GM19372 (cell line): ENCODE data around the gene SWAP70.

Experiments
- ATAC-seq: cut with Tn5 transposase; IDR thresholded peaks from one replicate; pipeline ENCODE4 v1.9.1; 2021; ENCODE audit warnings: mild to moderate bottlenecking, low read depth, moderate library complexity; ENCODE audit not compliant: unreplicated experiment

The SWAP70 gene

DNA sequence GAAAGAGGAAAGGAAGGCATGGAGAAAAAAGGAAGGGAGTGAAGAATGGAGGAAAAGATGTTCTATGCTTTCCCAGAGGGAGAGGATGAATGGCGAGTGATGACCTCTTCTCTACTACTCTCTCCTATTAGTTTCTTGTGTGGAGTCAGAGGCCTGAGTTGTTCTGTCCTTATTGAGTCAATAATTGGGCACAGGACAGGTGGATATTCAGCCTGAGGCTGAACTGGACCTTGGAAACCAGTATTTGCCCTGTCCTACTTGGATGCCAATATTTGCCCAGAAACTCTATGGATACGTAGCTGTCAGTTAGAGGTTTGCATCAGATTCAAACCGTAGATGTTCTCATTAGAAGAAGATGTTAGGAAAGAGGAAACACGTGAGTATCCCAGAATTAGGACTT lies 17.6 kb upstream of the SWAP70 start:
- no peak for ATAC-seq

DNA sequence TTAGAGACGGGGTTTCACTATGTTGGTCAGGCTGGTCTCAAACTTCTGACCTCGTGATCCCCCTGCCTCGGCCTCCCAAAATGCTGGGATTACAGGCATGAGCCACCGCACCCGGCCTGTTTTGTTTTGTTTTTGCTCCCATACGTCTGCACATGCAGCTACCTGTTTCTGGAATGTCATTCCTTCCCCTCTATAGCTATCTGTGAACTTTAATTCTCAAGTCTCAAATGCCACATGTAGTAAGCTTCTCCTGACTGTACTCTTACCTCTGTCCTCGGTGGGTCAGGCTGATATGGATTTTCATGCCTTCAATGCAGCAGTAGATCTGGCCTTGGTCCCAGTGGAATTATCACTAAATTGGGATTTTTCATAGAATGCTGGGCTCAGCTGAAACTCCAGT lies 12.4 kb upstream of the SWAP70 start:
- ATAC-seq: no peak

DNA sequence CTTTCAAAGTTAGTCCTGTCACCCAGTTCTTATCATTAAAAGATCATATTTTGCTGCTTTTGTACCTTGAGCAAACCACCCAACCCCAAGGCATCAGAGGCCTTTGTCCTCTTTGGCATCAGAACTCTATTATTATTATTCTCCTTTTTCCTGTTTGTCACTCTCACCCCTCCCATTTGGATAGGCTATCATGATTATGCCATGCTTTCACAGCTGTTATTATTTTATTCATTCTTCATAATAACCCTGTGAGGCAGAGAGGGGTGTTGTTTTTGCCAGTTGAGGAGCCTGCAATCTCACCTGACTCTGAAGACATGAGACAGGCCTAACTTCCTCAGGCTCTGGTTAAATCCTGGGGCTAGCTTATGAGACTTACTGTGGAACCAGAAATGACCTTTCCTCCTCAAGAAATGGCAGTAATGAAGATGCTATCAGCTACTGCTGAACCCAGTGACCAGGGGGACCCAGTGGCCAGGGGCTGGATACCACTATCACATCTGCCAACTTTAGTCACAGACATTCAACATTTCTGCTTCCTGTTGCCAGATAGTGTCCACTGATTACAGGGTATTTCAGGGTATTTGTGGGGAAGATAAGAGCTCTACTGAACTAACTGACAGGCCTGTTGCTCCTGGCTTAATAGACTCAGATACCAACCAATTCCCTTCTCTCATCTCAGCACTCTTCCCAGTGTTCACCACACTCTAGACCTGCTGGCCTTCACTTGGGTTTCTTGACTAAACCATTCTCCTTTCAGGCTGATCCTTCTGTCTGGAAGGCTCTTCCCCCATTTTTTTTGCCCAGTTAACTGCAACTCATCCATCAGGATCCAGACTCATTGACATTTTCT lies 11.8 kb upstream of the SWAP70 start:
- ATAC-seq: no peak

- ATAC-seq: no peak
Measured at GRCh38 chr11:9653871-9654270, 10.0 kb upstream of the SWAP70 start.

DNA sequence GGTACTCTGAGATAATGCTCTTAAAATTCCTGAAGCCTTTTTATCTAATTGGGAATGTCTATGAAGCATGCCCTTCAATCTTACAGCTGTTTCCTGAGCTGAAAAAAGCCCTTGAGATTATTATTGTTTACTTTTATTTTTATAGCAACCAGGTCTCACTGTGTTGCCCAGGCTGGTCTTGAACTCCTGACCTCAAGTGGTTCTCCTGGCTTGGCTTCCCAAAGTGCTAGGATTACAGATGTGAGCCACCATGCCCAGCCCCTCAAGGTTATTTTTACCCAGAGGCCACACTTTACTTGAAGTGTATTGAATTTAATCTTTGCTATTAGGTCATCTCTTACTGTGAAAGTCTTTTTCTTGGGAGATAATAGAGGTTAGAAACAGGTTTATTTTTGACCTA lies 7.0 kb upstream of the SWAP70 start:
- no peak for ATAC-seq

- ATAC-seq: no peak
Measured at GRCh38 chr11:9657531-9657930, 6.3 kb upstream of the SWAP70 start.

DNA sequence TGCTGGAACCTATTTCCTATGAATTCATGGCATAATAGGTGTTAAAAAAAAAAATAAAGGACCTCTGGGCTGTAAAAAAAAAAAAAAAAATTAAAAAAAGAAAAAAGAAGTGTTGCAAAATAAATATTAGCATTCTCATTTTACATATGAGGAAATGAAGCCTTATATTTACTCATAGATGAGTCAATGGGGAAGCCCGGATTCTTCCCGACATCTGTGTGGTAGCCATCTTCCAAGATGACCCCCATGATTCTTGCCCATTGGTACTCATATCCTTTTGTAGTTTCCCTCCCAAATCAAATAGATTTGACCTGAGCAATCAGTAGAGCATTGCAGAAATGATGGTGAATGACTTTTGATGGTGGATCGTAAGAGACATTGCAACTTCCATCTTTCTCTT lies 3.0 kb upstream of the SWAP70 start:
- ATAC-seq: no peak

DNA sequence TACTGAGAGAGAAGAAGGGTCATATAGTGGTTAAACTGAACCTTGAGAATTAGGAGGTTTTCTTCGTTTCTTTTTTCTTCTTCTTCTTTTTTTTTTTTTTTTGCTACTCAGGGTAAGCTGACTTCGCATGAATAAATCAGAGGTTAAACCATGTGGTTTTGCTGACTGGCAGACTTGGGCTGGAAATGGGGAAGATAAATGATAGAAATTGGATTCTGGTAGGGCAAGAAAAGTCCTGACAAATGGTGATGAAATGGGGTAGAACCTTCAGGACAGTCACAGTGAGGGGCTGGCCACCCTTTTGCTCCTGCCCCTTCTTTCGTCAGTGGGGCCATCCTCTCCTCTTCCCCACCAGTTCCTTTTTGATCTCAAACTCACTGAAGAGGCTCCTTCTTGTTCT lies 1.6 kb upstream of the SWAP70 start:
- no peak for ATAC-seq

DNA sequence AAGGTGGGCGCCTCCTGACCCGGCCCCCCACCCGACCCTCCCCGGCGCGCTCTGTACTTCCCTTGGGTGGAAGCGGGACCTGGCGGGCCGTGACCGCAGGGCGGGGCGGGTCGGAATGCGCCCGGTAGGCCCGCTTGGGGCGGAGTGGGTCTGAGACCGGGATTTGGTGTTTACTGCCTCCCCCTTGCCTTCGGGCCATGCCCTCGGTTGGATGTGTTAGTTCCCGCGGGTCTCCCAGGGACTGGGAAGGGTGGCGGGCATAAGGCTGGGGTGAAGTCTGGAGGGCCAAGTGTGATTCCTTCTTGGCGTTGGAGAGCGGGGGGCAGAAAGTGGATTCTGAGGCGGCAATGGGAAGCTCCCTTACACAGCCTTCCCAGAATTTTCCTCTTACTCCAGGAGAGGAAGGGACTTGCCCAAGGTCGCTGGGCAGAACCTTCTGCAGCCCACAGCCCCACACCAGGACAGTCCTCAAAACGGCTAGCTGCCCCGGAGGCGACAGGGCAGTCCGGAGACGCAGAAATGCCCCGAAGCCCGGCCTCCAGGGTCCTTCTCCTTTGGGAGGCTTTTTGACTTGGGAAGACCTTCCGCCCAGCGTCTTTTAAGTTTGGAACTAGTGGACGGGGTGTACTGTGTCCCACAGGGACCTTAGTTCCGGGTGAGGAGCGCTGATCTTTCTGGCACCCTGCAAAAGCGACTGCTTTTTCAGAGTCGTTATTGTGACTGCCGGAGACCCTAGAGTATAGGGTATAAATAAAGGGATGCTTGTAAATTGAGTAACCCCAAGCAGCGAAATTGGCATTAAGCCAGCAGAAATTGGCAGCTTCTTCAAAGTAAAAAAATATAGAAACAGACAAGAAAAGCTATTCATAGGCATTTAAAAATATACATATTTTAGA lies 647 bp downstream of the SWAP70 start:
- peak; percentile 37 for ATAC-seq

GRCh38 chr11:9665749-9666148 lies 1.9 kb downstream of the SWAP70 start:
- no peak for ATAC-seq

DNA sequence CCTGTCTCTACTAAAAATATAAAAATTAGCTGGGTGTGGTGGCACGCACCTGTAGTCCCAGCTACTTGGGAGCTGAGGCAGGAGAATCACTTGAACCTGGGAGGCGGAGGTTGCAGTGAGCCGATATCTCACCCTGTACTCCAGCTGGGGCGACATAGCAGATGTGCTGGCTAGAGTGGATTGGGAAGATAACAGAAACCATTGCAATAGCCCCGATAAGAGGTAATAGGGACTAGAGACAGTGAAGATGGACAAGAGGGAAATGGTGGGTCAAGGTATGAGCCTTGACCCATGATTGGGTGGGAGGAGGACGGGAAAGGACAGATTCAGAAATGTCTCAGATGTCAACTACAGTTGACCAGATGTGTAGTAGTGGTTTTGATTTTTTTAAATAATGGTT lies 6.1 kb downstream of the SWAP70 start:
- ATAC-seq: no peak

DNA sequence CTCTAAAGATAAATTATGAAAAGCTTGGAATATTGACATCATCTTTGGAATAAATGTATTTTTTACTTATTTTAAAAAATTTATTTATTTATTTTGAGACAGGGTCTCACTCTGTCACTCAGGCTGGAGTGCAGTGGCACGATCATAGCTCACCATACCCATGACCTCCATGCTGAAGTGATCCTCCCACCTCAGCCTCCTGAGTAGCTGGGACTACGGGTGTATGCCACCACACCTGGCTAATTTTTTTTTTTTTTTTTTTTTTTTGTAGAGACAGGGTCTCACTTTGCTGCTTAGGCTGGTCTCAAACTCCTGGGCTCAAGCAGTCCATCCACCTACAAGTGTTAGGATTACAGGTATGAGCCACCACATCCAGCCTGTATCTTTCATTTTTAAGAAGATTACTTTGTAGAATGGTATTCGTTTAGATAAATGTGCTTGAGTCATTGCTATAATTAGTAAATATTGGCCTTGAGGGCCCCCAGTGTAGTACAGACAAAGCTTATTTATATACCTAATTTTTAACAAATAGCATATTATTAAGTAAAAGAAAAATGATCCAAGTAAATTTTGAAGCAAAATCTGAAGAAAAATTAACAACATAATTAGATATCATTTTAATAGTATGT lies 8.5 kb downstream of the SWAP70 start:
- no peak for ATAC-seq

DNA sequence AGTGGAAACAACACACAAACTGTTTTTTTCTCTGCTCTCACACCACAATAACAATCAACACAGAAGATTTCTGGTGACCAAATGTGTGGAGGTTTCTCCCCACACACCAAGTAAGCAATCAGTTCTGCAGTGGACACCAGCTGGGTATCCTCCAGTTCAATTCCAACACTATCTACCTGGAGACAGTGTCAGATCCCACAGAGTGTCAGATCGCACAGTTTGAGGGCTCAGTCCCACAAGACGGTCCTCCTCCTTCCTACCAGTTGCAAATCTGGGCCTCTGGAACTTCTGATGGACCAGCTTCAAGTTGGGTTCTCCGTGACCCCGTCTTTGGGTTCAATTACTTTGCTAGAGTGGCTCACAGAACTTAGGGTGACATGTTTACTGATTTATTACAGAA lies 9.0 kb downstream of the SWAP70 start:
- no peak for ATAC-seq

DNA sequence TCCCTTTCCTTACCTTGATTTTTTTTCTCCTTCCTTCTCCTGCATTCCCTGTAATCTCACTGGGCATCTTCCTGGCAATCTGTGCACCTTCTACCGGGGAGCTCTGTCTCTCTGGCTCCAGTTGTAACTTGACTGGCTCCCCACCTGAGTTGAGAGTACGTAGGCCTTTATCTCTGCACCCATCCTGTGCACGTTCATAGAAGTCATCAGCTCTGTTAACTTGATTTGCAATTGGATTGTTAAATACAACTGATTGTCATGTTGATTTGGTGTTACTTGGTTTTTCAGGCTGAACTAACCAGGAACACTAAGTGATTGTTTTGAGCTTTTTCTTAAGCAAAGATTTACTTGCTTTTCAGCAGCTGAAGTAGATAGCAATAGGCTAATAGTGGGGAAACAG lies 11.8 kb downstream of the SWAP70 start:
- no peak for ATAC-seq

GRCh38 chr11:9677951-9678350 lies 14.1 kb downstream of the SWAP70 start:
- no peak for ATAC-seq

DNA sequence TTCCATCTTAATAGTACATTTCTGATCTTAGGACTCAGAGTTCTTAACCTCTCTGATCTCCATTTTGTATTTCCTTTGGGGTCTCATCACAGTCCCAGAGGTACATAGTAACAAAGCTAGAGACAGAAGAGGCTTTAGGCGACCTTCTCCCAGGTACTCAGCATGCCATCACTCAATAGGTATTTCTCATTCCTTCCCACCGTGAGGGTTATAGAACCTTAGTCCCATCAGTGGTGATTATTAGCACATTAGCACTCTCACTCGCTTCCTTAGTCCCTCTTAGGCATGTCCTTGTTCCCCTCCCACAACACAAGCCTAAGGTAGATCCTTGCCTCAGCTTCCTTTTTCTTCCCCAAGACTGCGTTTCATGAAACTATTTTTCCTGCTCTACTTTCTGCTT lies 14.7 kb downstream of the SWAP70 start:
- ATAC-seq: no peak

GRCh38 chr11:9680028-9680427 lies 16.2 kb downstream of the SWAP70 start:
- ATAC-seq: no peak

GRCh38 chr11:9681583-9682372 lies 17.9 kb downstream of the SWAP70 start:
- ATAC-seq: no peak

DNA sequence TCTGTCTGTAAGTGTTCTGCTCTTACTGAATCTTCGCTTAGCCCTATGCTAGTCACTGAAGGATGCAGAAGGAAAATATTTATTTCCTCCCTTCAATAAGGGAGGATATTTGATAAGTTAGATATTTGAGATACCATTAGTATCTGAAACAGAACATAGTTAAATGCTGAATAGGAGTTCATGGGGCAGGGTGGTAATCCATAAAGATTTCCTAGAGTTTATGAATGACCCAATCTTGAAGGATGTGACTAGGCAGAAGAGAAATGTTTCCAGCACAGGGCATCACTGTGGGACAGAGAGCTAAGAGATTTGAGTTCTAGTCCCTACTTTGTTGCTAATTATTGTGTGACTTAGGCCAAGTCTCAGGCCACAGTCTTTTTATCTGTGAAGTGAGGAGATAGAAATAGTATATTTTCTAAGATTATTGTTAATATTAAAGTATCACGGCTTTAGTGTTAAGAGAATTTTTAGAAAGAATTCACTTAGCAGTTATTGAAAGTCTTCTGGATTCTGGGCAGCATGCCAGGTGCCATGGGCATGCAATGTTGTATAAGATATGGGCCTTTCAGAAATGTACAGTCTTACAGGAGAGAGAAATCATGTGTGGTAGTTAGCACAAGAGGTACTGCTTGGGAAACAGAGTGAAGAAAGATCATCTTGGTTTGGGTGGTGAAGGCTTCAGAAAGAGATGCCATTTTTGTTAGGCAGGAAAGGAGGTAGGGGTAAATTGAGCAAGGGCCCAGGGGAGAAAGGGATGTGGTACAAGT lies 24.0 kb downstream of the SWAP70 start:
- no peak for ATAC-seq
